Upper lobe of left lung (tissue), 4 donors: ENCODE data around the gene OR13C4.

Experiments used
- EP300 ChIP-seq, 4 donors: sonication (generic); formaldehyde crosslinking; IDR thresholded peaks; one replicate each; pipeline ENCODE4 v1.5.1; 2017; ENCODE audit warnings: antibody characterized with exemption in 4 of 4, control low read depth in 2 of 4
- POLR2AphosphoS5 ChIP-seq, 2 donors: sonication (generic); formaldehyde crosslinking; IDR thresholded peaks; one replicate each; pipeline ENCODE4 v1.5.1; 2017; ENCODE audit warnings: antibody characterized with exemption in 2 of 2
- TF ChIP-seq, protein P1 (sequence below), 6 experiments: fragments of 450-650 bp in 4 of 6; fragments of 200-600 bp in 2 of 6; sonication (generic) in 2 of 6; IDR thresholded peaks; one replicate each; pipeline ENCODE4 v1.5.1; 2016 to 2019; ENCODE audit warnings: antibody characterized with exemption in 6 of 6

GRCh38 chr9:104514901-104515300 is 12.1 kb downstream of the OR13C4 start:
- TF ChIP-seq, protein P1, sequence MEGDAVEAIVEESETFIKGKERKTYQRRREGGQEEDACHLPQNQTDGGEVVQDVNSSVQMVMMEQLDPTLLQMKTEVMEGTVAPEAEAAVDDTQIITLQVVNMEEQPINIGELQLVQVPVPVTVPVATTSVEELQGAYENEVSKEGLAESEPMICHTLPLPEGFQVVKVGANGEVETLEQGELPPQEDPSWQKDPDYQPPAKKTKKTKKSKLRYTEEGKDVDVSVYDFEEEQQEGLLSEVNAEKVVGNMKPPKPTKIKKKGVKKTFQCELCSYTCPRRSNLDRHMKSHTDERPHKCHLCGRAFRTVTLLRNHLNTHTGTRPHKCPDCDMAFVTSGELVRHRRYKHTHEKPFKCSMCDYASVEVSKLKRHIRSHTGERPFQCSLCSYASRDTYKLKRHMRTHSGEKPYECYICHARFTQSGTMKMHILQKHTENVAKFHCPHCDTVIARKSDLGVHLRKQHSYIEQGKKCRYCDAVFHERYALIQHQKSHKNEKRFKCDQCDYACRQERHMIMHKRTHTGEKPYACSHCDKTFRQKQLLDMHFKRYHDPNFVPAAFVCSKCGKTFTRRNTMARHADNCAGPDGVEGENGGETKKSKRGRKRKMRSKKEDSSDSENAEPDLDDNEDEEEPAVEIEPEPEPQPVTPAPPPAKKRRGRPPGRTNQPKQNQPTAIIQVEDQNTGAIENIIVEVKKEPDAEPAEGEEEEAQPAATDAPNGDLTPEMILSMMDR (IDR thresholded peaks at IDR 0.05) = no peak
- no peak for TF ChIP-seq EP300 (IDR thresholded peaks at IDR 0.05)
- no peak for TF ChIP-seq POLR2AphosphoS5 (IDR thresholded peaks at IDR 0.05)
